Renal cortical epithelial cell (primary cell): ENCODE measurements around the gene ARL4C. TPM values are rescaled to one million over a fixed set of nuclear protein-coding genes. Genes with fewer than 3 reads are reported as not detected.
"Not testable (repeated sequence)": the region's sequence is repeated elsewhere in the genome, so short reads cannot be mapped to it uniquely, and the experiment has no call there.

Experiments used
- DNase-seq: peaks from one replicate; pipeline ENCODE4 v3.0.0-alpha.2; 2011; ENCODE audit warnings: low read depth
- total RNA-seq: library from RNA; depleted of rRNA; stranded (reverse); fragments of >200 nt; gene quantifications from 2 replicates; pipeline ENCODE4 v1.2.3, GENCODE V29; 2014

Gene ARL4C
- total RNA-seq, 1 donor from 2014 or later, result 98.6 TPM

DNA sequence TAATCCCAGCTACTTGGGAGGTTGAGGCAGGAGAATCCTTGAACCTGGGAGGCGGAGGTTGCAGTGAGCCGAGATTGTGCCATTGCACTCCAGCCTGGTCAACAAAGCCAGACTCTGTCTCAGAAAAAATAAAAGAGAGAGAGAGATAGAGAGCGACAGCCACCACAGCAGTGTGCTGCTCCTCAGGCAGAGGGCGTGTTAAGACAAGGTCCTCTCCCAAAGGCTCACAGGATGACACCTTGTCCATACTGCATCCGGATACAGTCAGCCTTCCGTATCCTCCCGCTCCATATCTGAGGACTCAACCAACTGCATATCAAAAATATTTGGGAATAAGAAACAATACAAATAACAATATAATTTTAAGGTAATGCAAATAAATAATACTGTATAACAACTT lies 20.1 kb downstream of the ARL4C start:
- no peak for DNase-seq

DNA sequence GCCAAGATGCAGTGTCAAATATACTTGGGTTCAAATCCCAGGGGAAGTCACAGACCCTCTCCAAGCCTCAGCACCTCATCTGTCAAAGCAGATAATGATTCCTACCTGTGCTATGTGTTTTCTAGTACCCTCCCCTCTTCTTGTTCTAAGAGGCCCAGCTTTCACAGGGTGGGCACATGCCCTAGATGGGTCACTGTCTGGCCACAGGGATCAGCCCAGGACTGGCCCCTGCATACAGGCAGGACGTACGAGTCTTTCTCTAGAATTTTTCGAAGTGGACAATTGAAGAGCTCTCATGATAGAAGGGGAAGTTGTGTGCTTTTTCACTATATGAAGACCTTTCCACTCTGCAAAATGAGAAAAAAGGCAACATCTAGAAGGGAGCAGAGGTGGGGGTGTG lies 22.2 kb downstream of the ARL4C start:
- DNase-seq, result no peak

- no peak for DNase-seq
Observed at GRCh38 chr2:234472155-234472554, 24.7 kb downstream of the ARL4C start.

GRCh38 chr2:234469972-234470371 lies 26.9 kb downstream of the ARL4C start:
- DNase-seq, result no peak

DNA sequence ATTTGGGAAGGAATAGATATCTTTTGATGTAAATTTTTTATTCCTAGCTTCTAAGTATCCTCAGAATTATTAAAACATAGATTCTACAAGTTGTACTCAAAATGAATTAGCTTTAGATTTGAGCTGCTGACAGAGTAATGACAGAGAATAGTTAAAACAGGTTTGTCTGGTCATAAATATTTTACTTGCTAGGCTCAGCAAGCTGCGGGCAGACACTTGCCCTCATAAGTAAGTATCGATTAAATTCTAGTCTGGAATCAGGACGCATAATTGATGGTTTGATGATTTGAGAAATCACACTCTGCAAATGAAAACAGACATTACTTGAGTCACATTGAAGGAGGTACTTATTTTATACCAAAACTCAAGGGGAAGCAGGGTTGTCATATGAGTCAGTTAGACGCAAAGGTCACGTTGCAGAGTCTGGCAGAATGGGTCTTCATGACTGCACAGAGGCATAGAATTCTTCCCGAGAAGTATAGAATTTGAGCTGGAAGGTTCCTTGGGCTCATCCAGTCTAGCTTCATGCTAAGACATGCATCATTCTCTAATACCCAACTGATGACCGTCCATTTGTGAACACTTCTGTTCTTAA lies 27.5 kb downstream of the ARL4C start:
- DNase-seq, result no peak

DNA sequence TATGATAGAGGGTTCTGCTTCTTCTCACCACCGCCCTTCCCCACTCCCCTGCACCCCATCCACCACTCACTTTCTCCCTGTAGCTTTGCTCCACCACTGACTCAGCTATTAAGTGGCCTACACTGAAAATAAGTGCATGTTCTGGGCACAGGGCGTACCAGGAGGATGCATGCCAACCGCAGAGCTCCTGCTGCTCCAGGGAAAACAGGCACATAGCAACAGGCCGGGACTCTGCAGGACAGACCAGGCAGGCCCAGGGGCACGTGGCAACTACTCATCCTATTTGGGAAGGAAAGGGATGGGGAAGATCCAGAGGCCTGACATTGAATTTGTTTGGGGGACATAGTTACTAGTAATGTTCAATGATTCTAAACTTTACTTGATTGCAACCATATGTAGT lies 28.4 kb downstream of the ARL4C start:
- DNase-seq, result no peak

DNA sequence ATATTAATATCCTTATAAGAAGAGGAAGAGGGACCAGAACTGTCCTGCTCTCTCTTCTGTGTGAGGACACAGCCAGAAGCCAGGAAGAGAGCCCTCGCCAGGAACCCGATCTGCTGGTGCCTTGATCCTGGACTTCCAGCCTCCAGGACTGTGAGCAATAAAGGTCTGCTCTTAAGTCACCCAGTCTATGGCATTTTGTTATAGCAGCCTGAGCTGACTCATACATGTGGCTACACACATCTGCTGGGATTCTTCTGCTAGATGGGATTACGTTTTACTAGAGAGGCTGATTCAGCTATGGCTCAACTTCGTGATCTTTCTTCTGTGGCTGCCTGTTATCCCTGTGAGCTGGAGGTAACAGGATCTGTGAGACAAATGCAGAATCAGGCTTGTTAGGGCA lies 29.6 kb downstream of the ARL4C start:
- no peak for DNase-seq

DNA sequence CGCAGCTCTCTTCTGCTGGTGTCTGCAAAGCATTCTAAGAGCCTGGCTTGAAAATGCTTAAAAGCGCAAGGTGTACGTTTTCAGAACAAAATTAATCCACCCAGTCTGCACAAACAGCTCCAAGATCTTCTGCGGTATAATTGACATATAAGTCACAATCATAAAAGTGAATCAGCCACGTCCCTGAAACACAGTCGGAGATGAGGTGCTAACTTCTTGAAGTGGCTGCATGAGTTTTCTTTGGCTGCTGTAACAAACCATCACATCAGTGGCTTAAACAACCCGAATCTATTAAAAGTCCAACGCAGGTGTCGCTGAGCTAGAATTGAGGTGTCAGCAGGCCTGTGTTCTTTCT lies 32.6 kb downstream of the ARL4C start:
- DNase-seq, result no peak

DNA sequence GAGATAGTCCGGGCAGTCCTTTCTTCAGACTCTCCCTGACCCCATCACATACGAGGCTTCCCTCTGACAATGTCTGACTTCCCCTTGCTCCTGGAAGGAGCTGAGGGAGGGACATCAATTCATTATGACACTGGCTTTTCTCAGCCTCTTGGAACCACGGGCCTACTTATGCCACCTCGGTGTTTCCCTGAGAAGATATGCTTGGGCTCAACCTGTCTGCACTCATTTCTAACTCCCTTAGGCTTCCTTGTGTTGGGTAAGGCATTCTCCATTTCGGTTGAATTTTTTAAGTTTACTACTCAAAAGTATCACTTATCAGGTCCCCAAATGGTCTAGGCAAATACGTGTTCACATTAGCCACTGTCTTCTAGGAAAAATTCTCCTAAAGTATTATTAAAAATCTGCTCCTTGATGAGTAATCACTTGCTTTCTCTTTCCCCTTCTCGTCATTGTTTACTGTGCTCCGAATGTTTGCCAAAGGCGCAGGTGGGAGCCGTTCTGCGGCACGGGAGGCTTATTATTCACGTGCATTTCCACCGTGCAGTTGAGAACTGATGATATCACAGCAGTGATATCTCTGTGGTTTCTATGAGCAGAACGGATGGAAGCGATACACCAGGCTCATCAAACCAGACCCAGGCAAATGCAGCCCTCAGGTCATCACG lies 33.1 kb downstream of the ARL4C start:
- DNase-seq, result no peak

- no peak for DNase-seq
Observed at GRCh38 chr2:234462218-234462992, 34.5 kb downstream of the ARL4C start.

GRCh38 chr2:234459401-234460009 lies 37.4 kb downstream of the ARL4C start:
- DNase-seq, result no peak

- DNase-seq, result no peak
Observed at GRCh38 chr2:234458466-234458865, 38.4 kb downstream of the ARL4C start.

GRCh38 chr2:234457421-234457820 lies 39.5 kb downstream of the ARL4C start:
- DNase-seq, result no peak

GRCh38 chr2:234455246-234455645 lies 41.6 kb downstream of the ARL4C start:
- DNase-seq, result not testable (repeated sequence)

- DNase-seq, result no peak
Observed at GRCh38 chr2:234454433-234454832, 42.4 kb downstream of the ARL4C start.

GRCh38 chr2:234453216-234453615 lies 43.7 kb downstream of the ARL4C start:
- DNase-seq, result no peak

DNA sequence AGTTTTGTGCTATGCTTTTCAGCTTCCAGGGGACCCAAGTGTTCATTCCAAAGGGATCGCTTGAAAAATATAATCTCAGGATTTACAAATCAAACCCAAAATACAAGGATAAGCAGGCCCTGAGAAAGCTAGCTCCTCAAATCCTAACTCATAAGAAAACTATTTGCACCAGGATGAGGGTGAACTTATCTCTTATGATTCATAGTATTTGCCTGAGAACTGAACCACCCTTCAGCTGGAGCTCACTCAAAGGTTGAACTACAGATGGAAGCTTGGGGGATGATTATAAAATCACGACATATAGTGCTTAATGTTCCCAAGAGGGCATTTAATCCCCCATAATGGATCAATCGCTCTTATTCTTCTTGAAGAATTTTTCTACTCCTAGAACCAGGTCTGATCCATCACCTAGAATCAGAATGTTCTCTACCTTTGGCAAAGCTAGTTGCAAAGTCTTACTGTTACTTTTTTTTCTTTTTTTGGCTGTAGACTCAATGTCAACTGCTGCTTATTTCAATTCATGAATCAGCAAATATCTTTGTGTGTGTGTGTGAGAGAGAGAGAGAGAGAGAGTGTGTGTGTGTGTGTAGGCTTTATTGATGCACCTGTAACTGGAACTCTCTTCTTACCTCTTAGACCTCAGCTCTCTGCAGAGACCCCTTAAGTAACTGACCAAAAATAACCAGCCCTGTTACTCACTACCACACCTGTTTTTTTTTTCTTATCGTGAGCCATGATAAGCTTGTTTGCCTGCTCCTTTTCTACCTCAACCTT lies 44.8 kb downstream of the ARL4C start:
- DNase-seq, result peak; percentile 43

DNA sequence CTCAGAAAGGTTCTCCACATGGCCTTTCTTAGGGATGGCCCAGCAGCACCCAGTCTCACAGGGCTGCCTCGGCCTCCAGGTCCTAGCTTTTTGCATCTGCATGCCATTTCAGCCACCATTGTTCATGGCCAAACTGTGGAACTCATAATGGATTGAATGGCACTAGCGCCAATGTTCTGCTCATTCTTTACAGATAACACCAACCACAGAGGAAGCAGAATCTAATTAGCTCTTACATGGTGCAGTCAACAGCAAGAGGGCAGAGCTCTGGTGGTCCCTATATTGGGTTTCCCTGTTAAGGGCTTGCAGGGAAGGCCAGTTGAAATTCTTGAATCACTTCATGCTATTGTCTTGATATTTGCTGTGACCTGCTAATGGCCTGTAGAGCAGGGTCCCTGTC lies 45.6 kb downstream of the ARL4C start:
- DNase-seq, result no peak

DNA sequence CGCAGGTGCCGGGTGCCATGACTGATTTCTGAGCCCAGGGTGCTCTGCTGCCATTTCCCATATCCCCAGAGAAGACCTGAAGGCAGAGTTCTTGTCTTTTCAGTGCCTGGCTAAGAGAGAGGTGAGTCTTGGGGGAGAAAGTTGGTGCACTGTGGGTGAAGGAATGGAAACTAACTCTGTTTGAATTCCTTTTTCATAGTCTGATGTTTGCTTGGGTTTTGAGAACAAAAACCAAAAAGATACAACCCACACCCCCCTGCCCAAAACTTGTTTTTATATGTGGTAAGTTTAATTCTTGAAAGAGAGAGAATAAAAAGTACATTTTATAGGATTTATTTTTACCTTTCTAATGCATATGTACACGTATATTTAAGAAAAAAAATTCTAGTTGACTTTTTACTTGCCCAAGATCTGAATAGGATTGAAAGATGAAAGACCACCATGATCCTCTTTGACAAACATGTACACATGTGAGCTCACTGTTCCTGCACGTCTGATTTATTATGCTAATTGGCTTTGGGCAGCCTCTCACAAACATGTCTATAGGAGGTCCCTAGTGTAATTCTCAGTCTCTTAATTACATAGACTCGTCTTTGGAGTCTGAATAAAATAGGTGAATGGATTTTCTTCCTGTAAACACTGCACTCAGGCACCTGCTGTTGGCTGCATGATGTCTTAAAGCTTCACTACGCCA lies 46.3 kb downstream of the ARL4C start:
- DNase-seq, result no peak

DNA sequence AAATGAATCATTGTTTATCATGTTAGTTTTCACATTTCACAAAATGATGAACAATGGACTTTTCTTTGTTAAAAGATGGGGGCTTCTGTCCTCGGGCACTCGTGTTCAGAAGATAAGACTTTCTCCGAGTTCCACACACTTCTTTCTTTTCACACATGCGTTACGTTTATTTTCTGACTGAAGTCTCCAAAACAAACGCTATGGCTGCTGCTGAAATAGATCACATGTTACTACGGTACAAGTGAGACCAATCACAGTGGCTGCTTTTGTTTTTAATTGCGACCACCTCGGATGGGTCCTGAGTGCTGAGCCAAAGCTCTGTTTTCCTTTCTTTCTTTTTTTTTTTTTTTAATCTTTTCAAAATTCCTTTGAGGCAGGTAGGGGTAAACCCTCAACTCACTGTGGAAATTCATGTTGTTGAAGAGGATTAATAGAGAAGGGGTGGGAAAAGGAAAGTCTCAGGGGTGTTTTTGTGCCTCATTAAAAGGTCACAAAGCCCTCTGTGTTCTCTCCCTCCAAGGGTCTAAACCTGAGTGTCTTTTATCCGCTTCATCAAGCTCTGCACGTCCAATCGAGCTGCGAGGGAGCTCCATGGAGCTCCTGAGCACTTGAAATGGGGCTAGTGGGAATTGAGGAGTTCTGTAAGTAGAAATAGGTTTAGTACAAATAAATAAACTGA lies 48.2 kb downstream of the ARL4C start:
- no peak for DNase-seq

- DNase-seq, result no peak
Observed at GRCh38 chr2:234447963-234448362, 48.9 kb downstream of the ARL4C start.
